ENCODE measurements around the gene SMYD3.
A peak's percentile ranks its signal among the peaks of the same experiment; 100 is the strongest.

SMYD3 gene

GRCh38 chr1:246506674-246507481, at the start of gene SMYD3:
Gene SMYD3, minus strand, starts transcription at chr1:246507279.
- peaks cover 0 to 17% (median 9%) of the 10 kb centered on the region in 11 experiments; a peak in 13 of 22 replicates for H3K36me3 ChIP-seq
- H3K4me1 ChIP-seq = peaks cover 7 to 24% (median 16%) of the 10 kb centered on the region in 10 experiments
- H3K9ac ChIP-seq = peak within 1 kb of the TSS; percentile 69 to 83 (median 77)
- H4K20me1 ChIP-seq = peaks cover 0 to 7% (median 0%) of the 10 kb centered on the region in 11 experiments; a peak in 1 of 22 replicates
- peak within 1 kb of the TSS; percentile 88 to 99 (median 95) for H3K4me2 ChIP-seq
- peaks cover 0 to 6% (median 2%) of the 10 kb centered on the region in 11 experiments; a peak in 8 of 22 replicates for H3K9me3 ChIP-seq (replicated peaks in 1 of 11)
- H3K4me3 ChIP-seq = peak within 1 kb of the TSS; percentile 80 to 88 (median 82)
- TF ChIP-seq Cebpa-rat (IDR thresholded peaks at IDR 0.05) = no peak
- H3K27me3 ChIP-seq = no peaks in the 10 kb centered on the region
- peak within 1 kb of the TSS in 10 of 11 experiments; percentile 0 to 67 (median 54); a peak in 16 of 22 replicates for H3K27ac ChIP-seq

DNA sequence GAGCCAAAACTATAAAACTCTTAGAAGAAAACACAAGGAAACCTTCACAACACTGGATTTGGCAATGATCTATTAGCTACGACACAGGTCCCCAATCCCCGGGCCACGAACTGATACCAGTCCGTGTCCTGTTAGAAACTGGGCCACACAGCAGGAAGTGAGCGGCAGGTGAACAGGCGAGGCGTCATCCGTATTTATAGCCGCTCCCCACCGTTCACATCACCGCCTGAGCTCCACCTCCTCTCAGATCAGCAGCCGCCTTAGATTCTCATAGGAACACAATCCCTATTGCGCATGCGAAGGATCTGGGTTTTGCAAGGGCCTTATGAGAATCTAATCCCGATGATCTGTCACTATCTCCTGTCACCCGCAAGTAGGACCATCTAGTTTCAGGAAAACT, 47.1 kb upstream of the SMYD3 start:
- Histone ChIP-seq H3K4me3 (no peak overlapping the region), H3K36me3 (peaks cover 90 to 100% (median 99%) of the 10 kb centered on the region in 11 experiments)
- TF ChIP-seq Cebpa-rat (IDR thresholded peaks at IDR 0.05) = no peak

DNA sequence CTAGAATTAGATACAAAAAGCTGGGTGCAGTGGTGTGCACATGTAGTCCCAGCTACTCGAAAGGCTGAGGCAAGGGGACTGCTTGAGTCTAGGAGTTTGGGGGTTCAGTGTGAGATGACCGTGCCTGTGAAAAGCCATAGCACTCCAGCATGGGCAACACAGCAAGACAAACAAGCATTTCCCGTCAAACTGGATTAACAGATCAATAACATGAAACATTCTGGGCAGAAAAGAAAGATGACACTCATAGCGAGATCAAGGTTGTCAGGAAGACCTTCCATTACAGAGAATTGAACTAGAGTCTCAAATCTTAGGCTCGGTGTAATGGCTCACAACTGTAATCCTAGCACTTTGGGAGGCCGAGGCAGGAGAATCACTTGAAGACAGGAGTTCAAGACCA, 45.0 kb upstream of the SMYD3 start:
- Histone ChIP-seq H3K27me3 (no peaks in the 10 kb centered on the region), H3K27ac (no peak overlapping the region), H3K36me3 (peaks cover 94 to 100% (median 99%) of the 10 kb centered on the region in 11 experiments), H3K4me1 (no peaks in the 10 kb centered on the region), H3K9me3 (replicated peaks in 1 of 11) (no peaks in the 10 kb centered on the region), H4K20me1 (peaks cover 0 to 81% (median 31%) of the 10 kb centered on the region in 11 experiments; a peak in 13 of 22 replicates), H3K4me3 (no peak overlapping the region), H3K4me2 (no peak overlapping the region), H3K9ac (no peak overlapping the region)
- no peak for TF ChIP-seq Cebpa-rat (IDR thresholded peaks at IDR 0.05)

More for the DNA sequence above, 47.1 kb upstream of the SMYD3 start:
- peaks cover 0 to 97% (median 37%) of the 10 kb centered on the region in 11 experiments; a peak in 14 of 22 replicates for H4K20me1 ChIP-seq
- no peaks in the 10 kb centered on the region for H3K4me1 ChIP-seq
- no peak overlapping the region for H3K9ac ChIP-seq
- no peak overlapping the region for H3K4me2 ChIP-seq
- no peaks in the 10 kb centered on the region for H3K27me3 ChIP-seq
- no peaks in the 10 kb centered on the region for H3K9me3 ChIP-seq (replicated peaks in 1 of 11)
- H3K27ac ChIP-seq = no peak overlapping the region

- Histone ChIP-seq H4K20me1 (peaks cover 0 to 64% (median 24%) of the 10 kb centered on the region in 11 experiments; a peak in 12 of 22 replicates), H3K36me3 (peaks cover 85 to 100% (median 99%) of the 10 kb centered on the region in 11 experiments), H3K9me3 (replicated peaks in 1 of 11) (no peaks in the 10 kb centered on the region), H3K27ac (no peak overlapping the region), H3K27me3 (no peaks in the 10 kb centered on the region), H3K4me1 (no peaks in the 10 kb centered on the region), H3K9ac (no peak overlapping the region), H3K4me2 (no peak overlapping the region), H3K4me3 (no peak overlapping the region)
- no peak for TF ChIP-seq Cebpa-rat (IDR thresholded peaks at IDR 0.05)
These were observed 43.3 kb upstream of the SMYD3 start for GRCh38 chr1:246550402-246550801.

- no peak overlapping the region for H3K4me3 ChIP-seq
- no peak for TF ChIP-seq Cebpa-rat (IDR thresholded peaks at IDR 0.05)
- peaks cover 84 to 100% (median 98%) of the 10 kb centered on the region in 11 experiments for H3K36me3 ChIP-seq
- no peak overlapping the region for H3K9ac ChIP-seq
- peaks cover 0 to 56% (median 22%) of the 10 kb centered on the region in 11 experiments; a peak in 12 of 22 replicates for H4K20me1 ChIP-seq
- no peaks in the 10 kb centered on the region for H3K9me3 ChIP-seq (replicated peaks in 1 of 11)
- H3K27ac ChIP-seq = no peak overlapping the region
- no peak overlapping the region for H3K4me2 ChIP-seq
- H3K4me1 ChIP-seq = no peaks in the 10 kb centered on the region
- H3K27me3 ChIP-seq = no peaks in the 10 kb centered on the region
These were observed 42.6 kb upstream of the SMYD3 start for GRCh38 chr1:246549665-246550064.

DNA sequence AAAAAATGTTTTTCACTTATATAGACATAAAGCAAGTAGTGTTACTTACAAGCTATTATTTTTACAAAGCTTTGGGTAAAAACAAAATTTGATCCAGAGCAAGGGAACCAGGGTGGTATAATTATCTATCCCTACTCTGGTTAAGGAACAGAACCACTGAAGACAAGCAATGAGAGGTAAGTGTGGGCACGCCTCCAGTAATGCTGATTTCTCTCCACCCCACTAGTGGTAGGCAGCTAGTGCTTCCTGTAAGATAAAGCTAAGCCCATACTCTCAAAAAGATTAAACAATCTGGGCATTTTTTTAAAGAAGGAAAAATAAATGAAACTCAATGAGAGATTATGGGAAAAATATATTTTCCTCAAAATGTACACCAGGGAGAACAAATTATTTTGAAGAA, 36.9 kb upstream of the SMYD3 start:
- H3K36me3 ChIP-seq = peaks cover 79 to 100% (median 97%) of the 10 kb centered on the region in 11 experiments
- H3K4me1 ChIP-seq = no peaks in the 10 kb centered on the region
- no peaks in the 10 kb centered on the region for H3K9me3 ChIP-seq (replicated peaks in 1 of 11)
- H3K27me3 ChIP-seq = no peaks in the 10 kb centered on the region
- H3K4me2 ChIP-seq = no peak overlapping the region
- H4K20me1 ChIP-seq = peaks cover 0 to 8% (median 0%) of the 10 kb centered on the region in 11 experiments; a peak in 2 of 22 replicates
- H3K27ac ChIP-seq = no peak overlapping the region
- TF ChIP-seq Cebpa-rat (IDR thresholded peaks at IDR 0.05) = no peak
- H3K9ac ChIP-seq = no peak overlapping the region
- H3K4me3 ChIP-seq = no peak overlapping the region

GRCh38 chr1:246540738-246541491, 33.8 kb upstream of the SMYD3 start:
- 0 out of 22 replicates have a peak, but pooled peaks cover 0 to 5% (median 0%) of the 10 kb centered on the region in 11 experiments for H4K20me1 ChIP-seq
- TF ChIP-seq Cebpa-rat (IDR thresholded peaks at IDR 0.05) = no peak
- no peak overlapping the region for H3K4me2 ChIP-seq
- H3K27me3 ChIP-seq = no peaks in the 10 kb centered on the region
- no peak overlapping the region for H3K27ac ChIP-seq
- no peaks in the 10 kb centered on the region for H3K4me1 ChIP-seq
- H3K9me3 ChIP-seq (replicated peaks in 1 of 11) = no peaks in the 10 kb centered on the region
- no peak overlapping the region for H3K4me3 ChIP-seq
- H3K9ac ChIP-seq = no peak overlapping the region
- peaks cover 55 to 83% (median 75%) of the 10 kb centered on the region in 11 experiments for H3K36me3 ChIP-seq

DNA sequence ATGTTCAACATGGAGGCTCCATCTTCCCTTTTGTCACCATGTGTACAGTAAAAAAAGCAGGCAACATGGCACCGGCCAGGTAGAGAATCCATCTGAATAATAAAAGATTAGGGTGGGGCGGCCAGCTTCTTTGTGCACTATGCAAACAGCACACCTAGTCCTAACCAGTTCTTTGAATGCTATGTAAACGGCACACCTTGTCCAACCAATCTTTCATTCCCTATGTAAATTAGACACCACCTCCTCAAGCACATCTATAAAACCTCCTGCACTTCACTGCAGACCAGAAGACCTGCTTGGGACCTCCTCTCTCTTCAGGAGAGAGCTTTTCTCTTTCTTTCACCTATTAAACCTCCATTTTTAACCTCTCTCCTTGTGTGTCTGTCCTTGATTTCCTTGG, 30.8 kb upstream of the SMYD3 start:
- Histone ChIP-seq H3K9me3 (replicated peaks in 1 of 11) (peaks cover 0 to 4% (median 0%) of the 10 kb centered on the region in 11 experiments; a peak in 2 of 22 replicates), H3K36me3 (peaks cover 28 to 53% (median 46%) of the 10 kb centered on the region in 11 experiments), H4K20me1 (no peaks in the 10 kb centered on the region), H3K4me3 (no peak overlapping the region), H3K4me1 (no peaks in the 10 kb centered on the region), H3K27me3 (no peaks in the 10 kb centered on the region), H3K4me2 (no peak overlapping the region), H3K9ac (no peak overlapping the region), H3K27ac (no peak overlapping the region)
- TF ChIP-seq Cebpa-rat (IDR thresholded peaks at IDR 0.05) = no peak

DNA sequence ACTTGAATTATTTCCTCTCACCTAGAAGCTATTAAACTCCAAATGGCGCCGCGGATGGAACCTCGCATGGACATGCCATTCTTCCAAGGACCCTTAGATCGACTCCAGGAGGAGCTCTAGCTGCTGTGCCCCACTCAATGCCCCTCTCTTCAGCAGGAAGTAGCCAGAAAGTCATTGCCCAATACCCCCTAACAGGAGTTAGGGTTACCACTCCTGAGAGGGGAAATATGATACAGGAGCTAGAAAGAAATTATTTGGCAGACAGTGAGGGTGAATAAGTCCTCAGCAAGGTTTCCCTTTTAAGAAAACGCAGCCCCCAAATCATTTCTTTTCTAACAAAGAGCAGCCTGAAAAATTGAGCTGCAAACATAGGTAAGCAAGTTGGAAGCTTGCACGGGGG, 30.4 kb upstream of the SMYD3 start:
- Histone ChIP-seq H4K20me1 (no peaks in the 10 kb centered on the region), H3K9me3 (replicated peaks in 1 of 11) (peaks cover 0 to 8% (median 1%) of the 10 kb centered on the region in 11 experiments; a peak in 8 of 22 replicates), H3K27me3 (no peaks in the 10 kb centered on the region), H3K4me3 (no peak overlapping the region), H3K36me3 (peaks cover 24 to 48% (median 42%) of the 10 kb centered on the region in 11 experiments), H3K27ac (no peak overlapping the region), H3K4me1 (no peaks in the 10 kb centered on the region), H3K4me2 (no peak overlapping the region), H3K9ac (no peak overlapping the region)
- TF ChIP-seq Cebpa-rat (IDR thresholded peaks at IDR 0.05) = no peak

Data from BLaER1 treated with 17β-estradiol and CSF1 and Interleukin-3, amounts not matched to agents 10 nM and 100 nM (cell line).